Ishikawa (cell line): ENCODE data around the gene INMT.

Source experiments
- CEBPB ChIP-seq: IDR thresholded peaks from 2 replicates; pipeline ENCODE4 v1.6.1; 2012
- CREB1 ChIP-seq: IDR thresholded peaks from 2 replicates; pipeline ENCODE4 v1.6.1; 2012; ENCODE audit warnings: low read depth
- EGR1 ChIP-seq: IDR thresholded peaks from 2 replicates; pipeline ENCODE4 v1.6.1; 2012
- EP300 ChIP-seq: IDR thresholded peaks from 2 replicates; pipeline ENCODE4 v1.6.1; 2012; ENCODE audit warnings: borderline replicate concordance
- FOXM1 ChIP-seq: IDR thresholded peaks from 2 replicates; pipeline ENCODE4 v1.6.1; 2012; ENCODE audit warnings: low read depth, borderline replicate concordance
- MAX ChIP-seq: IDR thresholded peaks from 2 replicates; pipeline ENCODE4 v1.6.1; 2012
- NFIC ChIP-seq: IDR thresholded peaks from 2 replicates; pipeline ENCODE4 v1.6.1; 2012
- RAD21 ChIP-seq: IDR thresholded peaks from 2 replicates; pipeline ENCODE4 v1.6.1; 2012; ENCODE audit warnings: low read depth
- TAF1 ChIP-seq: IDR thresholded peaks from 2 replicates; pipeline ENCODE4 v1.6.1; 2012; ENCODE audit warnings: low read depth, mild to moderate bottlenecking
- TCF12 ChIP-seq: IDR thresholded peaks from 2 replicates; pipeline ENCODE4 v1.6.1; 2012; ENCODE audit warnings: low read depth
- TEAD4 ChIP-seq: IDR thresholded peaks from 2 replicates; pipeline ENCODE4 v1.6.1; 2012
- USF1 ChIP-seq: IDR thresholded peaks from 2 replicates; pipeline ENCODE4 v1.6.1; 2012
- YY1 ChIP-seq: IDR thresholded peaks from 2 replicates; pipeline ENCODE4 v1.6.1; 2012; ENCODE audit warnings: low read depth
- ZBTB7A ChIP-seq: IDR thresholded peaks from 2 replicates; pipeline ENCODE4 v1.6.1; 2012; ENCODE audit warnings: low read depth
- TF ChIP-seq, protein P1 (sequence below): IDR thresholded peaks from 2 replicates; pipeline ENCODE4 v1.6.1; 2012; ENCODE audit warnings: low read depth, mild to moderate bottlenecking

The INMT gene

GRCh38 chr7:30741289-30741688 is 10.6 kb upstream of the INMT start:
- TF ChIP-seq TCF12 (no peak), USF1 (no peak), ZBTB7A (no peak), CEBPB (no peak), TAF1 (no peak), TEAD4 (no peak), YY1 (no peak), FOXM1 (no peak), CREB1 (no peak), EGR1 (no peak), EP300 (no peak), MAX (no peak), RAD21 (no peak), NFIC (no peak)
- TF ChIP-seq, protein P1, sequence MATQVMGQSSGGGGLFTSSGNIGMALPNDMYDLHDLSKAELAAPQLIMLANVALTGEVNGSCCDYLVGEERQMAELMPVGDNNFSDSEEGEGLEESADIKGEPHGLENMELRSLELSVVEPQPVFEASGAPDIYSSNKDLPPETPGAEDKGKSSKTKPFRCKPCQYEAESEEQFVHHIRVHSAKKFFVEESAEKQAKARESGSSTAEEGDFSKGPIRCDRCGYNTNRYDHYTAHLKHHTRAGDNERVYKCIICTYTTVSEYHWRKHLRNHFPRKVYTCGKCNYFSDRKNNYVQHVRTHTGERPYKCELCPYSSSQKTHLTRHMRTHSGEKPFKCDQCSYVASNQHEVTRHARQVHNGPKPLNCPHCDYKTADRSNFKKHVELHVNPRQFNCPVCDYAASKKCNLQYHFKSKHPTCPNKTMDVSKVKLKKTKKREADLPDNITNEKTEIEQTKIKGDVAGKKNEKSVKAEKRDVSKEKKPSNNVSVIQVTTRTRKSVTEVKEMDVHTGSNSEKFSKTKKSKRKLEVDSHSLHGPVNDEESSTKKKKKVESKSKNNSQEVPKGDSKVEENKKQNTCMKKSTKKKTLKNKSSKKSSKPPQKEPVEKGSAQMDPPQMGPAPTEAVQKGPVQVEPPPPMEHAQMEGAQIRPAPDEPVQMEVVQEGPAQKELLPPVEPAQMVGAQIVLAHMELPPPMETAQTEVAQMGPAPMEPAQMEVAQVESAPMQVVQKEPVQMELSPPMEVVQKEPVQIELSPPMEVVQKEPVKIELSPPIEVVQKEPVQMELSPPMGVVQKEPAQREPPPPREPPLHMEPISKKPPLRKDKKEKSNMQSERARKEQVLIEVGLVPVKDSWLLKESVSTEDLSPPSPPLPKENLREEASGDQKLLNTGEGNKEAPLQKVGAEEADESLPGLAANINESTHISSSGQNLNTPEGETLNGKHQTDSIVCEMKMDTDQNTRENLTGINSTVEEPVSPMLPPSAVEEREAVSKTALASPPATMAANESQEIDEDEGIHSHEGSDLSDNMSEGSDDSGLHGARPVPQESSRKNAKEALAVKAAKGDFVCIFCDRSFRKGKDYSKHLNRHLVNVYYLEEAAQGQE: no peak

DNA sequence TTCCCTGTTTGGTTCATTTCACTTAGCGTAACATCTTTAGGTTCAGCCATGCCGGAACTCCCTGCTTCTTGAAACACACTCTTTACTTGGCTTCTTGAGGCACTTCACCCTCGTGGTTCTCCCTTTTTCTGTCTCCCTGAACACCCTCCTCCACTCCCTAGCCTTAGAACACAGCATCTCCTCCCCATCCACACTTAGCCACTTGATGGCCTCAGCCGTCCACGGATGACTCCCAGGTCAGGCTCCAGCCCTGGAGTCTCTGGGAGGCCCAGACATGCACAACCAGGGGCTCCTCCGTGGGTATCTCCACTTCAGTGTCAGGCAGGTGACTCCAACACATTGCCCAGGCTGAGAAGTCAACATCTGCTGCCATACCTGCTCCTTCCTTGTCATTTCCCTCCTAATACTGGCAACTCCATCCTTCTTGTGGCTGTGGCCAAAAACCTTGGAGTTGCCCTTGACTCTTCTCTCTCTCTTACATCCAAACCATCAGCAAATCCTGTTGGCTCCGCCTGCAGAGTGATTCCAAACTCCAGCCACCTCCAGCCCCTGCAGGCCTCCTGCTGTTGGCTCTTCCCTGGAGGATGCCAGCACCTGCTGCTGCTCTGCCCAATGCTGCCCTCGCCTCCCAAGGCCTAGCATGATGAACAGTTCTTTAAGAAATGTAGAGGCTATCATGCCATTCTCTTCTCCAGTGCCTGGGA is 8.4 kb upstream of the INMT start:
- TF ChIP-seq RAD21: peak; percentile 51
- TF ChIP-seq YY1: no peak

GRCh38 chr7:30744075-30744417 is 7.9 kb upstream of the INMT start:
- TF ChIP-seq EP300 (no peak), CEBPB (no peak), MAX (no peak)
- TF ChIP-seq, protein P1: no peak

GRCh38 chr7:30745261-30745941 is 6.5 kb upstream of the INMT start:
- TF ChIP-seq FOXM1 (no peak), TEAD4 (no peak), MAX (no peak), YY1 (no peak), USF1 (no peak), TAF1 (no peak), NFIC (no peak), TCF12 (no peak), RAD21 (no peak)
- TF ChIP-seq, protein P1: no peak

GRCh38 chr7:30750010-30750409 is 1.9 kb upstream of the INMT start:
- TF ChIP-seq EGR1: no peak
- no peak for TF ChIP-seq TEAD4
- TF ChIP-seq MAX: no peak
- no peak for TF ChIP-seq TCF12
- TF ChIP-seq FOXM1: no peak
- TF ChIP-seq EP300: no peak
- TF ChIP-seq ZBTB7A: no peak
- no peak for TF ChIP-seq NFIC
- TF ChIP-seq CREB1: no peak
- TF ChIP-seq YY1: no peak
- no peak for TF ChIP-seq TAF1
- no peak for TF ChIP-seq USF1
- no peak for TF ChIP-seq RAD21
- TF ChIP-seq, protein P1: no peak
- TF ChIP-seq CEBPB: no peak
